HUES48 (cell line): ENCODE measurements around the gene PLEKHH3.
"Not testable (repeated sequence)": the region's sequence is repeated elsewhere in the genome, so short reads cannot be mapped to it uniquely, and the experiment has no call there.

Experiments
- H3K27ac ChIP-seq: one replicate; pipeline ENCODE4 v1.7.0; 2013; ENCODE audit warnings: low read depth, low read length, inconsistent platforms
- H3K27me3 ChIP-seq: 2 replicates; pipeline ENCODE4 v1.6.1; 2013; ENCODE audit warnings: mild to moderate bottlenecking, low read length; ENCODE audit not compliant: control insufficient read depth, insufficient read depth
- H3K36me3 ChIP-seq: 2 replicates; pipeline ENCODE4 v1.6.1; 2013; ENCODE audit warnings: low read length; ENCODE audit not compliant: control insufficient read depth, insufficient read depth
- H3K4me1 ChIP-seq: 2 replicates; pipeline ENCODE4 v1.6.1; 2013; ENCODE audit warnings: mild to moderate bottlenecking, low read length; ENCODE audit not compliant: control insufficient read depth, insufficient read depth
- H3K4me3 ChIP-seq: 2 replicates; pipeline ENCODE4 v1.5.1; 2013; ENCODE audit warnings: mild to moderate bottlenecking, low read depth, low read length
- H3K9ac ChIP-seq: 2 replicates; pipeline ENCODE4 v1.6.1; 2013; ENCODE audit warnings: mild to moderate bottlenecking, low read depth, low read length, moderate library complexity
- H3K9me3 ChIP-seq: 2 replicates; pipeline ENCODE4 v1.6.1; 2013; ENCODE audit warnings: low read length; ENCODE audit not compliant: control insufficient read depth, insufficient read depth

The PLEKHH3 gene

GRCh38 chr17:42669705-42669976 is 7.2 kb downstream of the PLEKHH3 start:
- Histone ChIP-seq H3K27me3 (peaks cover 38% of the 10 kb centered on the region), H3K27ac (peak overlapping the region; percentile 59), H3K36me3 (peaks cover 41% of the 10 kb centered on the region), H3K9ac (0 out of 2 replicates have a peak overlapping the region, but pooled peaks have one; percentile 10), H3K4me3 (peak overlapping the region; percentile 52), H3K9me3 (no peaks in the 10 kb centered on the region), H3K4me1 (peaks cover 38% of the 10 kb centered on the region)

DNA sequence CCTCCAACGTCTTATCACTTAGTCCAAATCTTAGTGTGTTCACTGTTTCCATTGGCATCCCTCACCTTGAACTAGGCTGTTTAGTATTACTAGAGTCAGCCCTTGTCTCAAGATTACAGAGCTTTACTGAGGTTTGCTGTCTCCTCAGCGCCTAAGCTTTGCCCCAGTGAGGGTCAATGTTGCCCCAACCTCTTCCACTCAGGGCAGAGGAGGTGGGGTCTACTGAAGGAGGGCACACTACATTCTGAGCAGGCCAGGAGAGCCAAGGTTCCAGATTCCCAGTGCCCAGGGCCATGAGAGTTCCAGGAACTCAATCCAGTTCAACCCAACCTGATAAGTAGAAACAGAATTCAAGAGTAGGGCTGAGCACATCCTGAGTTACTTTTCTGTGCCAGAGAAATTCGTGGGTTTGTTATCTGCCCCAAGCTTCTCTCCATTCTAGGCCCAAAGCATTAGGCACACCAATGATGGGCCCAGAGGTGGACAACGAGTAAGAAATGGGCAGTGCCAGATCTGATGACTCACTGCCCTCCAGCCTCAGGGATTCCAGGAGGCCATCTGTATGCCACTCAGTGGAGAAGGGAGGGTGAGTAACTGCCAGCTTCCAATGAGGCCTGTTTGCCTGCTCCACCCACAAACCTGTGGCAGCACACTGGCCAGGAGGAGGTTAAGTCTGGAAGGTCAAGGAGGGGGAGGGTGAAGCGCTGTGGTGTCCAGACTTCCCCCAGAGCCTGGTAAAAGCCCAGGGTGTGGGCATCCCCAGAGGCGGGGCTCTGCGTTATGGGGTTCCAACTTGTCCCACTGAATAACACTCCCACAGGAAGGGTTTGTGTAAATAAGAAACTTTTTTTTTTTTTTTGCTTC is 9.5 kb downstream of the PLEKHH3 start:
- peaks cover 18% of the 10 kb centered on the region for H3K4me1 ChIP-seq
- no peak overlapping the region for H3K4me3 ChIP-seq
- no peak overlapping the region for H3K27ac ChIP-seq
- H3K9ac ChIP-seq: no peak overlapping the region
- peaks cover 17% of the 10 kb centered on the region for H3K27me3 ChIP-seq
- H3K9me3 ChIP-seq: no peaks in the 10 kb centered on the region
- peaks cover 55% of the 10 kb centered on the region for H3K36me3 ChIP-seq

GRCh38 chr17:42666126-42666525 is 10.7 kb downstream of the PLEKHH3 start:
- H3K4me1 ChIP-seq, H3K4me3 ChIP-seq, H3K27me3 ChIP-seq, H3K9me3 ChIP-seq, H3K9ac ChIP-seq, H3K27ac ChIP-seq: not testable (repeated sequence)
- H3K36me3 ChIP-seq: peaks cover 66% of the 10 kb centered on the region

DNA sequence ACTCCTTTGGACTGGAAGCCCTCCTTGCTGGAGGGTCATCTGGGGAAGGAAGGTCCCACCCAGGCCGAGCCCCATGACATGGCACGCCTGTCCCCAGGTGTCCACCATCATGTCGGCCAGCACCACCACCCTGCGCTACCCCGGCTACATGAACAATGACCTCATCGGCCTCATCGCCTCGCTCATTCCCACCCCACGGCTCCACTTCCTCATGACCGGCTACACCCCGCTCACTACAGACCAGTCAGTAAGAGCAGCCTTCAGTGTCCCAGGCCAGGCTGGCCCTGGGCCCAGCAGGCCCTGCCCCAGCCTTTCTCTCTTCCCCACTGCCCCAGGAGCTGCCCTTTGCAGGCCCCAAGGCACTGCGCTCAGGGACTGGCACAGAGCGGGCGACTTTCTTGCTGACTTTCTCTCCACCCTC is 11.2 kb downstream of the PLEKHH3 start:
- Histone ChIP-seq H3K27ac (no peak overlapping the region), H3K36me3 (peaks cover 71% of the 10 kb centered on the region), H3K9ac (no peak overlapping the region), H3K9me3 (no peaks in the 10 kb centered on the region), H3K27me3 (no peaks in the 10 kb centered on the region), H3K4me3 (no peak overlapping the region), H3K4me1 (peaks cover 6% of the 10 kb centered on the region)

DNA sequence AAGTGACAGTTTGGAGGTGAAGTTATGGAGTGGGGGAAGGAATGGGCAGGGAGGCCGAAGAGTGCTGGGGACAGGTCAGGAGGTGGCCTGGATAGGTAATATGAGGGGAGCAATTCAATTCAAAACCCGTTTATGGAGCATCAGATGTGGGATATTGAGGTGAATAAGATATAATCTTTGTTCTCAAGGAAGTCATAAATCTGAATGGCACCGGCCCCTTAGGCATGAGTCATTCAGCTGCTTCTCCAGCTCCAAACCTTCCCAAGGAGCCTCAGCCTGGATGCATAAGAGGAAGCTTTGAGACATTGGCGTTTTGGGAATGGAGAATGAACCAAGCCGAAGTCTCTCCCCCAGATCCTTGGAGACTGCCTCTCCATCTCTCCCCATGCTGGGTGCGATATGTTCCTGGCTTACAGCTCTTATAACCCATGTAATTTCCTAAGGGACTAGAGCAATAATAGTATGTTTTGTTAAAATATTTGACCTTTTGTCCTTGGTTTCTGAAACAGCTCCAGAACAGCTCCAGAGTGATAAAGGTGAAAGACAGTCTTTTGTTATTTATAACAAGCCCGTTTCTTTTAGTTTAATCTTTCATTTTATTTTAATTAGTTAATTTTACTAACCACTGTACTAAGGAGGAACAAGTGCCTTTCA is 16.0 kb downstream of the PLEKHH3 start:
- H3K4me3 ChIP-seq: no peak overlapping the region
- H3K4me1 ChIP-seq: peaks cover 6% of the 10 kb centered on the region
- H3K9me3 ChIP-seq: no peaks in the 10 kb centered on the region
- H3K36me3 ChIP-seq: peaks cover 39% of the 10 kb centered on the region
- H3K9ac ChIP-seq: no peak overlapping the region
- H3K27me3 ChIP-seq: no peaks in the 10 kb centered on the region
- no peak overlapping the region for H3K27ac ChIP-seq

GRCh38 chr17:42659932-42660274 is 16.9 kb downstream of the PLEKHH3 start:
- H3K27ac ChIP-seq, H3K27me3 ChIP-seq, H3K9ac ChIP-seq, H3K4me1 ChIP-seq, H3K9me3 ChIP-seq: not testable (repeated sequence)
- Histone ChIP-seq H3K4me3 (peak overlapping the region; percentile 71), H3K36me3 (peaks cover 33% of the 10 kb centered on the region)

DNA sequence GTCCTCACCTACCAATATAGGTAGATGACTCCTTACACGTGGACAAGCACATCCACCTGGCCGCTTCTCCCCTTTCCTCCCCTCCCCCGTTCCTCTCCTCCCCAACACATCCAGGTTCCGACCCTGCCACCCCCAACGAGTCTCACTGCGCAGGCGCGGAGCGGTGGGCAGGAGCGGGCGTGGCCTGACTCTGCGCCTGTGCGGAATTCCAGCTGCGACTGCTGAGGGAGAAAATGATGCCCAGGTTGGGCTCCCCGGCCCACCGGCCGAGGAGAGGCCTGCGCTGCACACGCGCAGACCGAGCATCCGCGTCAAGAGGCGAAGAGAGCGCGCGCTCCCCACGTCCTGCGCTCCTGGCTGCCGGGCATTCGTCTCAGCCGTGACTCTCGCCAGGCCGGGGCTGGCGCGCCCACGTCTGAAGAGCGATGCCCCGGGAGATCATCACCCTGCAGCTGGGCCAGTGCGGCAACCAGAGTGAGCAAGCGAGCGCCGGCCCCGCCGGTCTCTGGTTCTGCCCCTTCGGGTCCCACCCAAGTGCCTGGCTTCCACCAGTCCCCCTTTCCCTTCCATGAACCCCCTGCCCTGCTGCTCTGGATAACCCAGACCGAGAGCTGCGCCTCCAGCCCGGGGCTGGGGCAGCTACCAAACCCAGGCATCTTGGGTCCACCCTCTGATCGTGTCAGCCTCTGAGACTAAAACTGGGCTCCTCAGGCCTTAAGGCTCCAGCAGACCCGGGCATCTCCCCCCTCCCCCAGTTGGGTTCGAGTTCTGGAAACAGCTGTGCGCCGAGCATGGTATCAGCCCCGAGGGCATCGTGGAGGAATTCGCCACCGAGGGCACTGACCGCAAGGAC is 17.5 kb downstream of the PLEKHH3 start, which contains the start of gene TUBG2:
TUBG2 (plus strand) TSS at position 206 of the 853 bp plus-strand sequence; CDS start at position 426, 220 bp downstream.
- peaks cover 30% of the 10 kb centered on the region for H3K36me3 ChIP-seq
- H3K27ac ChIP-seq: peak within 1 kb of the TSS; percentile 74
- H3K4me3 ChIP-seq: peak within 1 kb of the TSS; percentile 71

DNA sequence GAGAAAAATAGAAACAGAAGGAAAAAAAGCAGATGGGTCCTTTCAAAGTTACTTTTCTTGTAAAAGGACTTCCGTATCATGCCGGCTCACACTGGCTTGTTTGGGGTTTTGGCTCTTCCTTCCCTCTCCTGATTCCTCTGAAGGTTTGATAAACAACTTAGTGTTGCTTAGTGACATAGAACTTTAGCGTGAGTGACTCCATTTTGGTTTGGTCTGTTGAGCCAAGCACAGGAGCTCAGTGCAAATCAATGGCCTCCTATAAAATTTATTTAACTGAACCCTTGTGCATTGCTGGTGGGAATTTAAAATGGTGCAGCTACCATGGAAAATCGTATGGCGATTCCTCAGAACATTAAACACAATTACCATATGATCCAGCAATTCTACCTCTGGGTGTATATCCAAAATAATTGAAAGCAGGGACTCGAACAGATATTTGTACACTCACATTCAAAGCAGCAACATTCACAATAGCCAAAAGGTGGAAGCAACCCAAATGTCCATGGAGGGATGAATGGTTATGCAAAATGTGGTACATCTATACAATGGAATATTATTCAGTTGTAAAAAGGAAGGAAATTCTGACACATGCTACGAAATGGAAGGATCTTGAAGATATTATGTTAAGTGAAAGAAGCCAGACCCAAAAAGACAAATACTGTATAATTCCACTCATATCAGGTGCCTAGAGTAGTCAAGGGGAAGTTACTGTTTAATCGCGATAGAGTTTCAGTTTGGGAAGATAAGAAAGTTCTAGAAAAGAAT is 18.8 kb downstream of the PLEKHH3 start:
- Histone ChIP-seq H3K4me1 (peaks cover 10% of the 10 kb centered on the region), H3K27me3 (no peaks in the 10 kb centered on the region), H3K4me3 (no peak overlapping the region), H3K36me3 (peaks cover 22% of the 10 kb centered on the region), H3K9me3 (no peaks in the 10 kb centered on the region), H3K27ac (no peak overlapping the region), H3K9ac (no peak overlapping the region)

More for the DNA sequence above, 17.5 kb downstream of the PLEKHH3 start, which contains the start of gene TUBG2:
- no peaks in the 10 kb centered on the region for H3K27me3 ChIP-seq
- no peaks in the 10 kb centered on the region for H3K9me3 ChIP-seq
- peak within 1 kb of the TSS; percentile 49; the same call in 1 of the 2 replicates for H3K9ac ChIP-seq
- peaks cover 6% of the 10 kb centered on the region for H3K4me1 ChIP-seq

DNA sequence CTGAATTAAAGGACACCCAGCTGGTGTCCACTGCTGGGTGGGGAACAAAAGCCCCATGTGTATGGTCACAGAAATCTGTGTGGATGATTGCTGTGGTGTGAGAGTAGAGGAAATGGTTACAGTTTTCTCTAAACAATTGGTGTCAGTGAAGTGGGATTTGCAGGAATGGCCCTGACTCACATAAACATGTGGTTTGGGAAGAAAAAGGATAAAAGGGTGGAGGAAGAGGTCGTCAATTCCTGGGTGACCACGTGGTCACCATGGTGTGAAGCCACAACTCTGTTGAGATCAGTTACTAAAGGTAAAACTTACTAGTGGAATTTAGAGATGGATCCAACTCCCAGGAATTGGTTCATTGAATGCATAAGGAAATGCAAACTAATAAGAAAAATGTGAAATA is 21.3 kb downstream of the PLEKHH3 start:
- Histone ChIP-seq H3K4me3 (no peak overlapping the region), H3K4me1 (peaks cover 8% of the 10 kb centered on the region), H3K9ac (no peak overlapping the region), H3K36me3 (no peaks in the 10 kb centered on the region), H3K27ac (no peak overlapping the region), H3K27me3 (no peaks in the 10 kb centered on the region), H3K9me3 (no peaks in the 10 kb centered on the region)
